K562 treated with DMSO at 1 percent for 24 hours (cell line): ENCODE measurements around the gene OR51E1. TPM values are rescaled to one million over a fixed set of nuclear protein-coding genes. Genes with fewer than 3 reads are reported as not detected.

Source experiments
- total RNA-seq: library from RNA; unstranded; fragments of 300-600 nt; gene quantifications from 2 replicates; pipeline ENCODE4 v1.2.3, GENCODE V29; 2022; ENCODE audit warnings: low read depth; ENCODE audit not compliant: insufficient read depth

OR51E1 gene, protein sequence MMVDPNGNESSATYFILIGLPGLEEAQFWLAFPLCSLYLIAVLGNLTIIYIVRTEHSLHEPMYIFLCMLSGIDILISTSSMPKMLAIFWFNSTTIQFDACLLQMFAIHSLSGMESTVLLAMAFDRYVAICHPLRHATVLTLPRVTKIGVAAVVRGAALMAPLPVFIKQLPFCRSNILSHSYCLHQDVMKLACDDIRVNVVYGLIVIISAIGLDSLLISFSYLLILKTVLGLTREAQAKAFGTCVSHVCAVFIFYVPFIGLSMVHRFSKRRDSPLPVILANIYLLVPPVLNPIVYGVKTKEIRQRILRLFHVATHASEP
- total RNA-seq, result not detected in 2 replicates

DNA sequence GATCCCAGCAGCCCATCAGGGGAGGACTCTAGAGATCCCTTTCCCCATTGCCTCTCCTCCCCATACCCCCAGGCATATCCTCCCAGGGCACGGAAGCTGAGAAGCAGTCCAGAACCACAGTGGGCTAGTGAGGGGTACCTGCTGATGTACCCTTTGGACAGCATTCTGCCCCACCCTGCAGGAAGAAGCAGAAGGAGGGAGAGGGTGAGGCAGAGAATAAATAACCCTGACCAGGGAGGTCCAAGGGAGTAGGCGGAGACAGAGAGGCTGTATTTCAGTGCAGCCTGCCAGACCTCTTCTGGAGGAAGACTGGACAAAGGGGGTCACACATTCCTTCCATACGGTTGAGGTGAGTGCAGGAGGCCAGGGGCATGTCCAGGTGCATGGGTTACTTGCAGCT lies at the start of gene OR51E1:
Gene OR51E1, plus strand, starts transcription at position 301 of the 400 bp plus-strand sequence. CDS start 8,545 bp downstream, outside the sequence.

DNA sequence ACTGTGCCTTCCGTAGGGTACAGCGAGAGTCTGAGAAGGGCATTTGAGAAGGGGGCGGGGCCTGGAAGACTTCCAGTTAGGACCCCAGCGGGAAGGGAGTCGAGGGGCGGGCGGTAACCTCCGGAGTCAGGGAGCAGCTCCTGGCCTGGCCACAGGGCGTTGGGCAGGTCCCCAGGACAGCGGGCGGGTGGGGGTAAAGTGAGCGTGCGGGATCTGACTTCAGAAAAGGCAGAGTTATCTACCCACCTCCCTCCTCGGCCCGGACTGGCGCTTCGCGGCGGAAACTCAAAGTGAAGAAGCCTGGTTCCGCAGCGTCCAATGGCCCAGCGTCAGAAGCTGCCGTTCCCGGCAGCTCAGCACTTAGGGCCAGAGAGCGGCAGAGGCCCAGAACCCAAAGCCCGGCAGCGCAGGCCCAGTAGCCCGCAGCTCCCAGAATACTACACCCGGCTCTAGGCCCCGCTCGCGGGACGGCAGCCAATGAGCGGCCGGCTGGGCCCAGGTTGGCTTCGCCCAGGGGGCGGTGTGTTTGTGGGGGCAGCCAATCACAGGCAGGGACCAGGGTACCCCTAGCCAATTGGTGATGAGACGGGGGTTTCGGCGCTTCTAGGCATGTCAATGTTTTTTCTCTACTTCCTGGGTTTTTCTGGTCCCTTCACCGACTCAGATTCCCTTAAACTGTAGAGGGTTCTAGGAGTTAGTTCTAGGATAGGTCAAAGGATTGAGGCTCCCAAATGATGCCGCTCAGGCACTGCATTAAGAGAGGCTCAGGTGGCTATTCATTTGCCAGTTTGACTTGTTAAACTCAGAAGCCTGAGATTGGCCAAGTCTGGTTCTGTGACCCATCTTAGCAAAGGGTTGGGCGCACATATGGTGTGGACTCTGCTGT lies 35.8 kb upstream of the OR51E1 start, which contains the start of gene TRIM68:
Gene TRIM68, minus strand, starts transcription at position 451 of the 886 bp plus-strand sequence. CDS start 2,727 bp downstream, outside the sequence.

DNA sequence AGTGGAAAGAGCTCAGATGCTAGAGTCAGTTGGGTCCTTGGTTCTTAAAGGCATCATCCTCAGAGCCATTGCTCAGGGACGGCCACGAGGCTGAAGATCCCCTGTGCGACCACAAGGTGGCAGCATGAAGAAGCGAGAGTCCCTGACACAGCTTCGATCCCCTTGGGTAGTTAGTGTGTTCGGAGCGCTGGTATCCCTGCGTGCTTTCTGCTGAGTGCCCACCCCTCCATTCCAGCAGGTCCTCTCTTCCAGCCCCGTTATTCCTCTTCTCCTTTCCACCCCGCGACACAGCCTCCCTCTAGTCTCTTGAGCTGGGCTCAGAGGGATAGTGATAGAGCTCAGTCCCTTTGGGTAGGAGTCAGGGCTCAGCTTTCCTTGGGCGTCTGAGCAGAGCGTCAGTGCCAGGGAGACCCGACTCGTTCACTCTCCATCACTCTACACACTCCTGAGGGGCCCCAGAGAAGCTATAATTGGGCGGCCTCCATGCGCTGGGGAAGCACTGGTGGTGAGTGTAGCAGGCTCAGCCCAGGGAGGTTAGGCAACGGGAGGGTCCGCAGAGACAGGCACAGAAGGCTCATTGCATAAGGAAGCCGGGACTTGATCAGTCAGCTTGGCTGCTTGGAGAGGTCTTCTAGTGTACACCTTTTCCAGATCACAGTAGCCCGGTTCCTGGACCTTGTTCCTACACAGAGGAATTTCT lies 6.7 kb upstream of the OR51E1 start, which contains the start of gene OR51D1:
Gene OR51D1, plus strand, starts transcription at position 516 of the 700 bp plus-strand sequence. CDS start 2,314 bp downstream, outside the sequence.

GRCh38 chr11:4697585-4697984 lies 53.8 kb downstream of the OR51E1 start, which contains the start of gene OR51E2:
Gene OR51E2, minus strand, starts transcription at chr11:4697853. Its CDS starts 15,142 bp downstream, at chr11:4682711.

DNA sequence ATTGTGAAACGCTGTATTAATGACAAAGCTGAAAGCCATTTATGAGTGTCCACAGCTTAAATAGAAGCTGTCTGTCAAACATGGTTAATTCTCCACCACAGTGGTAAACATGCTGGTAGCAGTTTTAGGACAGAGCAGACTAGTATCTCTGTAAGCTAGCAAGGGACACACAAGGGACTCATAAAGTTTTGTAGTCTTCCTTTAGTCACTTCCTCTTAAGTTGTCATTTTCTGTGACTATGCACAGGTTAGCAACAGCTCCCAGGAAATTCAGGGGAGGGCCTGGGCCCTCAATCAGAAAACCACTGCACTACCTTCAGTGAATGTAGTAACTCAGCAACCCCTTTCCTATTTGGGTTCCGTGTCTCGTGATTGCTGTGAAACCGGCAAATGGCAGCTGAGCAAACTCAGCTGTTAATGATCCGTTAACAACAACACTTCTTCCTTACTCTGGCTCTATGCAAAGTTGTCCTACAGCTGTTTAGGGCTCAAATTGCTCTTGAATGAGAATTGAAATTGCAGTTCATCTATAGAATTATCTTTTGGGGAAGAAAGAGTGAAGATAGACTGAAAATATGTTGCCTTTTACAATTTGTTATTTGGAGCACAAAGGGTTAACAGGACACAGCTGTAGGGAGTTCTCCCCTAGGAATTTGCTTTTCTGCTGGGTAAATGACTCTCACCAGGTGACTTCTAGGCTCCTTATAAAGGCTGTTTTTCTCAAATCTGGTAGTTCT lies 60.4 kb downstream of the OR51E1 start, which contains the start of gene MMP26:
Gene MMP26, plus strand, starts transcription at position 731 of the 736 bp plus-strand sequence.

Other genes with a start within 250 kb of the OR51E1 start
- not detected in 2 replicates for gene OR52K2, start 194.7 kb upstream of the OR51E1 start, total RNA-seq
- not detected in 2 replicates for gene OR52K1, start 161.3 kb upstream of the OR51E1 start, total RNA-seq
- gene OR52M1, start 98.8 kb upstream of the OR51E1 start, total RNA-seq, result not detected in 2 replicates
- not detected in 2 replicates for gene OR52I2, start 62.2 kb upstream of the OR51E1 start, total RNA-seq
- gene OR52I1, start 49.9 kb upstream of the OR51E1 start, total RNA-seq, result not detected in 2 replicates
- 15.0 and 17.3 TPM in 2 replicates for gene TRIM68, start 35.8 kb upstream of the OR51E1 start, total RNA-seq
- not detected in 2 replicates for gene OR51D1, start 6.5 kb upstream of the OR51E1 start, total RNA-seq
- not detected in 2 replicates for gene OR51E2, start 53.9 kb downstream of the OR51E1 start, total RNA-seq
- not detected in 2 replicates for gene MMP26, start 60.8 kb downstream of the OR51E1 start, total RNA-seq
- gene OR51F1, start 126.0 kb downstream of the OR51E1 start, total RNA-seq, result not detected in 2 replicates
- not detected in 2 replicates for gene OR52R1, start 160.4 kb downstream of the OR51E1 start, total RNA-seq
- gene OR51F2, start 177.3 kb downstream of the OR51E1 start, total RNA-seq, result not detected in 2 replicates
- not detected in 2 replicates for gene OR51S1, start 205.2 kb downstream of the OR51E1 start, total RNA-seq
- gene OR51T1, start 237.9 kb downstream of the OR51E1 start, total RNA-seq, result not detected in 2 replicates